D341Med (cell line): ENCODE results near the gene TWIST2.

Source experiments
- DNase-seq: peaks from one replicate; pipeline ENCODE4 v3.0.0; 2012; ENCODE audit warnings: low spot score

Gene TWIST2

GRCh38 chr2:238847841-238848690, at the start of gene TWIST2:
TWIST2 (plus strand) TSS chr2:238848085; CDS start chr2:238848216, 131 bp downstream.
- no peak for DNase-seq

- DNase-seq: no peak
Measured at GRCh38 chr2:238801791-238802190, 46.1 kb upstream of the TWIST2 start.

GRCh38 chr2:238802957-238803356, 44.9 kb upstream of the TWIST2 start:
- DNase-seq: no peak

- no peak for DNase-seq
Measured at GRCh38 chr2:238803996-238804870, 43.7 kb upstream of the TWIST2 start.

- no peak for DNase-seq
Measured at GRCh38 chr2:238808761-238809160, 39.1 kb upstream of the TWIST2 start.

GRCh38 chr2:238810321-238810720, 37.6 kb upstream of the TWIST2 start:
- no peak for DNase-seq

GRCh38 chr2:238811293-238811692, 36.6 kb upstream of the TWIST2 start:
- DNase-seq: no peak

GRCh38 chr2:238811759-238812158, 36.1 kb upstream of the TWIST2 start:
- no peak for DNase-seq

- no peak for DNase-seq
Measured at GRCh38 chr2:238813109-238813508, 34.8 kb upstream of the TWIST2 start.

GRCh38 chr2:238814815-238815214, 33.1 kb upstream of the TWIST2 start:
- no peak for DNase-seq

- no peak for DNase-seq
Measured at GRCh38 chr2:238816291-238816690, 31.6 kb upstream of the TWIST2 start.

GRCh38 chr2:238817382-238817781, 30.5 kb upstream of the TWIST2 start:
- DNase-seq: no peak

- no peak for DNase-seq
Measured at GRCh38 chr2:238817891-238818290, 30.0 kb upstream of the TWIST2 start.

GRCh38 chr2:238818561-238818960, 29.3 kb upstream of the TWIST2 start:
- no peak for DNase-seq

GRCh38 chr2:238820197-238820596, 27.7 kb upstream of the TWIST2 start:
- no peak for DNase-seq

- no peak for DNase-seq
Measured at GRCh38 chr2:238820916-238821315, 27.0 kb upstream of the TWIST2 start.

- DNase-seq: no peak
Measured at GRCh38 chr2:238821391-238821790, 26.5 kb upstream of the TWIST2 start.

GRCh38 chr2:238821944-238822670, 25.8 kb upstream of the TWIST2 start:
- no peak for DNase-seq

- DNase-seq: no peak
Measured at GRCh38 chr2:238822955-238823354, 24.9 kb upstream of the TWIST2 start.

GRCh38 chr2:238831177-238831576, 16.7 kb upstream of the TWIST2 start:
- no peak for DNase-seq

- no peak for DNase-seq
Measured at GRCh38 chr2:238834982-238835381, 12.9 kb upstream of the TWIST2 start.

- DNase-seq: no peak
Measured at GRCh38 chr2:238835726-238836301, 12.1 kb upstream of the TWIST2 start.
